Right ventricle myocardium superior (tissue), 1 donor: Measurements from ENCODE around the gene WDR41. TPM values are rescaled to one million over a fixed set of nuclear protein-coding genes. Genes with fewer than 3 reads are reported as not detected.
"Not testable (repeated sequence)": the region's sequence is repeated elsewhere in the genome, so short reads cannot be mapped to it uniquely, and the experiment has no call there.

ENCODE experiments used
- ATAC-seq: fragments of 200-7000 bp; cut with Tn5 transposase; one replicate; pipeline ENCODE4 v1.9.1; 2020; ENCODE audit warnings: mild to moderate bottlenecking; ENCODE audit not compliant: poor library complexity
- DNase-seq: peaks from one replicate; pipeline ENCODE4 v3.0.0-alpha.2; 2020
- intact Hi-C: fragments of 100-400 bp; cut with DNase I; formaldehyde crosslinking; loops from one replicate; pipeline ENCODE4 v1.11.2; 2022
- total RNA-seq: library from RNA; stranded (reverse); fragmentation: NEBNext Ultra II Directional; extraction: Animal tissue kit (Norgen Biotek cat#: 25700); gene quantifications from one replicate; pipeline ENCODE4 v1.2.1, GENCODE V29; 2021
- donor health status: DM: no; HTN: yes; CAD: no; lungs with severe emphysema.

The WDR41 gene
- total RNA-seq, 1 donor from 2014 or later: 23.8 TPM

- intact Hi-C loops: no loop called here
- ATAC-seq (no peak), DNase-seq (no peak)
These were observed 72.2 kb downstream of the WDR41 start for GRCh38 chr5:77419644-77420582.

GRCh38 chr5:77418601-77419581, 73.2 kb downstream of the WDR41 start:
- ATAC-seq (no peak), DNase-seq (no peak)
- intact Hi-C loops: no loop called here

- intact Hi-C loops: no loop called here
- no peak for DNase-seq
- ATAC-seq: no peak
These were observed 74.0 kb downstream of the WDR41 start for GRCh38 chr5:77418162-77418561.

- intact Hi-C loops: no loop called here
- DNase-seq (no peak), ATAC-seq (no peak)
These were observed 79.1 kb downstream of the WDR41 start for GRCh38 chr5:77413049-77413448.

GRCh38 chr5:77409870-77410621, 82.1 kb downstream of the WDR41 start:
- intact Hi-C loops: no loop called here
- no peak for ATAC-seq
- DNase-seq: no peak

GRCh38 chr5:77407152-77407551, 85.0 kb downstream of the WDR41 start:
- ATAC-seq: no peak
- DNase-seq: no peak
- intact Hi-C loops: no loop called here

- intact Hi-C loops: no loop called here
- ATAC-seq (no peak), DNase-seq (no peak)
These were observed 89.3 kb downstream of the WDR41 start for GRCh38 chr5:77402796-77403195.

- no peak for DNase-seq
- ATAC-seq: no peak
- intact Hi-C loops: no loop called here
These were observed 91.5 kb downstream of the WDR41 start for GRCh38 chr5:77400645-77401044.

- ATAC-seq (no peak), DNase-seq (no peak)
- intact Hi-C loops: no loop called here
These were observed 93.2 kb downstream of the WDR41 start for GRCh38 chr5:77398896-77399295.

- DNase-seq: no peak
- no peak for ATAC-seq
- intact Hi-C loops: no loop called here
These were observed 93.7 kb downstream of the WDR41 start for GRCh38 chr5:77398458-77398857.

- ATAC-seq: no peak
- intact Hi-C loops: no loop called here
- no peak for DNase-seq
These were observed 94.3 kb downstream of the WDR41 start for GRCh38 chr5:77397686-77398292.

- DNase-seq (no peak), ATAC-seq (no peak)
- intact Hi-C loops: no loop called here
These were observed 96.1 kb downstream of the WDR41 start for GRCh38 chr5:77396017-77396416.

- no peak for ATAC-seq
- no peak for DNase-seq
- intact Hi-C loops: no loop called here
These were observed 97.9 kb downstream of the WDR41 start for GRCh38 chr5:77394064-77394715.

GRCh38 chr5:77391240-77391765, 100.8 kb downstream of the WDR41 start:
- ATAC-seq: no peak
- DNase-seq: no peak
- intact Hi-C loops: no loop called here

GRCh38 chr5:77390795-77391194, 101.3 kb downstream of the WDR41 start:
- ATAC-seq (no peak), DNase-seq (no peak)
- intact Hi-C loops: no loop called here

GRCh38 chr5:77390221-77390620, 101.9 kb downstream of the WDR41 start:
- ATAC-seq: no peak
- no peak for DNase-seq
- intact Hi-C loops: no loop called here

GRCh38 chr5:77389746-77390145, 102.4 kb downstream of the WDR41 start:
- no peak for ATAC-seq
- no peak for DNase-seq
- intact Hi-C loops: no loop called here

- intact Hi-C loops, ATAC-seq, DNase-seq: not testable (repeated sequence)
These were observed 105.8 kb downstream of the WDR41 start for GRCh38 chr5:77386340-77386739.
